Keratinocyte (primary cell): ENCODE results near the gene GDPD4. TPM values are rescaled to one million over a fixed set of nuclear protein-coding genes. Genes with fewer than 3 reads are reported as not detected.

ENCODE experiments used
- DNase-seq: peaks from one replicate; pipeline ENCODE4 v3.0.0-alpha.2; 2011; ENCODE audit warnings: low read depth, missing footprints, low spot score
- FAIRE-seq: peaks from 2 replicates; lab custom pipeline; 2011; peaks lifted over from hg19 to GRCh38; lab: Jason Lieb, UNC
- H2AFZ ChIP-seq: 2 replicates; pipeline ENCODE4 v1.6.0; 2012; ENCODE audit warnings: low read length, control low read depth, inconsistent platforms; ENCODE audit not compliant: control insufficient read depth
- H3K27ac ChIP-seq: 2 replicates; pipeline ENCODE4 v1.5.1; 2011; ENCODE audit warnings: low read length; ENCODE audit not compliant: control insufficient read depth, insufficient read depth
- H3K27me3 ChIP-seq: 3 replicates; pipeline ENCODE4 v1.6.0; 2011; ENCODE audit warnings: low read length; ENCODE audit not compliant: control insufficient read depth, insufficient read depth; ENCODE audit errors: extremely low read depth
- H3K36me3 ChIP-seq, 2 experiments: 2 replicates in 1 of 2; 3 replicates in 1 of 2; pipeline ENCODE4 v1.5.1; 2011; ENCODE audit warnings: low read length in 2 of 2, mild to moderate bottlenecking in 1 of 2; ENCODE audit not compliant: control insufficient read depth in 2 of 2, insufficient read depth in 2 of 2; ENCODE audit errors: extremely low read depth in 1 of 2
- H3K4me1 ChIP-seq: 3 replicates; pipeline ENCODE4 v1.5.1; 2011; ENCODE audit warnings: low read length; ENCODE audit not compliant: control insufficient read depth, insufficient read depth; ENCODE audit errors: extremely low read depth
- H3K4me2 ChIP-seq: 3 replicates; pipeline ENCODE4 v1.6.0; 2011; ENCODE audit warnings: low read depth, low read length; ENCODE audit not compliant: control insufficient read depth, insufficient read depth; ENCODE audit errors: extremely low read depth
- H3K4me3 ChIP-seq, 3 experiments: fragments of 200-600 bp in 1 of 3; sonication (generic) in 1 of 3; 2 replicates in 2 of 3; 3 replicates in 1 of 3; pipeline ENCODE4 v1.5.1; 2011 to 2016; ENCODE audit warnings: low read length in 3 of 3, mild to moderate bottlenecking in 3 of 3, control low read depth in 2 of 3, inconsistent platforms in 1 of 3, low read depth in 1 of 3, mixed read lengths in 1 of 3, mixed run types in 1 of 3, moderate library complexity in 1 of 3; ENCODE audit not compliant: control insufficient read depth in 2 of 3, insufficient read depth in 2 of 3; ENCODE audit errors: extremely low read depth in 1 of 3
- H3K79me2 ChIP-seq: 2 replicates; pipeline ENCODE4 v1.6.0; 2012; ENCODE audit warnings: low read length; ENCODE audit not compliant: control insufficient read depth, insufficient read depth
- H3K9ac ChIP-seq: 3 replicates; pipeline ENCODE4 v1.6.0; 2011; ENCODE audit warnings: low read length; ENCODE audit not compliant: control insufficient read depth, insufficient read depth; ENCODE audit errors: extremely low read depth
- H3K9me1 ChIP-seq: 3 replicates; pipeline ENCODE4 v1.6.0; 2011; ENCODE audit warnings: low read length; ENCODE audit not compliant: control insufficient read depth, insufficient read depth; ENCODE audit errors: extremely low read depth
- H3K9me3 ChIP-seq: 2 replicates; pipeline ENCODE4 v1.5.1; 2012; ENCODE audit warnings: low read depth, low read length; ENCODE audit not compliant: control insufficient read depth
- H4K20me1 ChIP-seq: 3 replicates; pipeline ENCODE4 v1.6.0; 2011; ENCODE audit warnings: low read length; ENCODE audit not compliant: control insufficient read depth, insufficient read depth; ENCODE audit errors: extremely low read depth
- CTCF ChIP-seq, 3 experiments: IDR thresholded peaks in 1 of 3; conservative IDR thresholded peaks in 1 of 3; optimal IDR thresholded peaks in 1 of 3; 2 replicates in 2 of 3; 3 replicates in 1 of 3; pipeline versions ENCODE3 to v1.5.1; 2011; ENCODE audit warnings: low read length in 3 of 3, mild to moderate bottlenecking in 3 of 3, moderate library complexity in 2 of 3, control low read depth in 1 of 3, inconsistent platforms in 1 of 3; ENCODE audit not compliant: insufficient read depth in 2 of 3; ENCODE audit errors: extremely low read depth in 1 of 3
- EZH2 ChIP-seq: IDR thresholded peaks from one replicate; pipeline ENCODE4 v1.6.1; 2012; ENCODE audit warnings: inconsistent platforms, mild to moderate bottlenecking, low read length, moderate library complexity
- dilution Hi-C: fragments of 300-500 bp; cut with MboI; formaldehyde crosslinking; loops from one replicate; pipeline ENCODE4 v1.7.0; 2020; ENCODE audit warnings: low sequenced_read_pairs; ENCODE audit not compliant: extremely low pct_ligation_motif_present
- polyA plus RNA-seq, 5 experiments: library from polyadenylated mRNA; depleted of rRNA in 3 of 5; stranded (reverse) in 3 of 5; stranded (forward) in 1 of 5; unstranded in 1 of 5; fragments of >200 nt; gene quantifications; 1 replicate in 1 of 5; 2 replicates in 3 of 5; 3 replicates in 1 of 5; pipeline versions ENCODE4 v1.2.1 to v1.2.3, GENCODE V29; 2011 to 2012; ENCODE audit warnings: missing spikeins in 2 of 5, low read depth in 1 of 5, low replicate concordance in 1 of 5

The GDPD4 gene
- polyA plus RNA-seq, 1 donor (not counting 4 experiments of a cell fraction or from before 2014, with no cell fraction given) = not detected

DNA sequence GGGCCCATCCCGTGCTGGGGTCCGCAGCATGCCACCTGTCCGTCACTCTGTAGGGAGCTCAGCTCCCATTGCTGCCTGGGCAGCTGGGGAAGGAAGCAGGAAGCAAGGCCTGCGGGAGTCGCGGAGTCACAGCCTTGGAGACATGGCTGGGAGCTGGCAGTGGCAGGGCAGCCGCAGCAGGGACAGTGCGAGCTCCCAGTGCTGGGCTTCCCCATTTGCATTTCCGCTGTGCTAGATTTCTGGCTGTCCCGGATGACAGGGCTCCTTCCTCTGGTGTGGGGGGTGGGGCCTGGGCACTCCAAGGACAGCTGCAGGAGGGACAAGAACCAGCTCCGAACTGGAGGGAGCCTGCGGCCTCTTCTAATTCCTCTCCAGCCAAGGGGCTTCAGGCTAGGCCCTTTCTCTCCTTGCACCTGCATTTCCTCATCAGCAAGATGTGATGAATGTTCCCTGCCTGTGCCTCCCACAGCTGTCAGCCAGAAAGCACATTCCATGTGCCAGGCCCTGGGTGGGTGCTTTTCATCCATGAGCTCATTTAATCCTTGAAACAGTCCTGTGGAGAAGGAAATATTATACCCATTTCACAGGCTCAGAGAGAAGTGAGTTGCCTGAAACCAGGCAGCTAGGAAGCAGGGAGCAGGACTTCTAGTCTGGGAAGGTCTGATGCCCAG lies 125.5 kb downstream of the GDPD4 start:
- H3K27ac ChIP-seq = no peak overlapping the region
- no peaks in the 10 kb centered on the region for H3K79me2 ChIP-seq
- H4K20me1 ChIP-seq = no peaks in the 10 kb centered on the region
- no peaks in the 10 kb centered on the region for H3K27me3 ChIP-seq
- dilution Hi-C loops = no loop called here
- no peak overlapping the region for H3K4me3 ChIP-seq
- no peaks in the 10 kb centered on the region for H3K4me1 ChIP-seq
- no peaks in the 10 kb centered on the region for H3K36me3 ChIP-seq
- no peak overlapping the region for H3K9ac ChIP-seq
- FAIRE-seq = no peak
- no peak overlapping the region for H3K4me2 ChIP-seq
- no peaks in the 10 kb centered on the region for H3K9me3 ChIP-seq
- DNase-seq = no peak
- no peak overlapping the region for H2AFZ ChIP-seq
- TF ChIP-seq CTCF (optimal IDR thresholded peaks at IDR 0.05 in 1 of 3, IDR thresholded peaks at IDR 0.05 in 1 of 3, conservative IDR thresholded peaks at IDR 0.05 in 1 of 3; ENCODE audit: extremely low read depth in 1 of 3, insufficient read depth in 2 of 3, low read length in 3 of 3) = no peak
- no peak for TF ChIP-seq EZH2
- H3K9me1 ChIP-seq = no peaks in the 10 kb centered on the region

GRCh38 chr11:77175021-77175842 lies 126.3 kb downstream of the GDPD4 start:
- FAIRE-seq = no peak
- no peaks in the 10 kb centered on the region for H3K27me3 ChIP-seq
- no peaks in the 10 kb centered on the region for H3K9me3 ChIP-seq
- no peak overlapping the region for H3K27ac ChIP-seq
- no peak overlapping the region for H2AFZ ChIP-seq
- H3K4me3 ChIP-seq = no peak overlapping the region
- H3K4me1 ChIP-seq = no peaks in the 10 kb centered on the region
- no peak for TF ChIP-seq EZH2
- TF ChIP-seq CTCF (optimal IDR thresholded peaks at IDR 0.05 in 1 of 3, IDR thresholded peaks at IDR 0.05 in 1 of 3, conservative IDR thresholded peaks at IDR 0.05 in 1 of 3; ENCODE audit: extremely low read depth in 1 of 3, insufficient read depth in 2 of 3, low read length in 3 of 3) = no peak
- DNase-seq = no peak
- no peak overlapping the region for H3K4me2 ChIP-seq
- H3K9me1 ChIP-seq = no peaks in the 10 kb centered on the region
- no peak overlapping the region for H3K9ac ChIP-seq
- H4K20me1 ChIP-seq = no peaks in the 10 kb centered on the region
- no peaks in the 10 kb centered on the region for H3K36me3 ChIP-seq
- dilution Hi-C loops = no loop called here
- H3K79me2 ChIP-seq = no peaks in the 10 kb centered on the region
